Heart right ventricle (tissue), 16 donors: ENCODE results near the gene DIP2C. TPM values are rescaled to one million over a fixed set of nuclear protein-coding genes. Genes with fewer than 3 reads are reported as not detected.

ENCODE experiments used
- ATAC-seq, 8 donors: fragments of 200-7000 bp; cut with Tn5 transposase; one replicate each; pipeline ENCODE4 v1.9.1; 2020; ENCODE audit warnings: mild to moderate bottlenecking in 8 of 8, moderate library complexity in 8 of 8, moderate number of reproducible peaks in 1 of 8
- DNase-seq, 2 donors: peaks; one replicate each; pipeline ENCODE4 v3.0.0-alpha.2; 2020
- H3K27ac ChIP-seq, 10 donors: fragments of 200-600 bp; sonication (generic) in 2 of 10; one replicate each; pipeline versions ENCODE4 v1.5.0 to v1.8.0; 2020 to 2022; ENCODE audit warnings: mild to moderate bottlenecking in 3 of 10
- H3K27me3 ChIP-seq, 7 donors: fragments of 200-600 bp; one replicate each; pipeline ENCODE4 v1.8.0; 2021 to 2022; ENCODE audit warnings: mild to moderate bottlenecking in 2 of 7
- H3K36me3 ChIP-seq, 9 donors: fragments of 200-600 bp; sonication (generic) in 1 of 9; one replicate each; pipeline versions ENCODE4 v1.5.0 to v1.8.0; 2020 to 2022; ENCODE audit warnings: mild to moderate bottlenecking in 2 of 9
- H3K4me1 ChIP-seq, 9 donors: fragments of 200-600 bp; sonication (generic) in 1 of 9; one replicate each; pipeline versions ENCODE4 v1.5.0 to v1.8.0; 2020 to 2022; ENCODE audit warnings: mild to moderate bottlenecking in 4 of 9
- H3K4me3 ChIP-seq, 10 donors: fragments of 200-600 bp; sonication (generic) in 2 of 10; one replicate each; pipeline versions ENCODE4 v1.5.0 to v1.8.0; 2020 to 2022; ENCODE audit warnings: mild to moderate bottlenecking in 7 of 10, moderate library complexity in 2 of 10
- H3K9me3 ChIP-seq, 11 donors: fragments of 200-600 bp in 10 of 11; sonication (generic) in 2 of 11; one replicate each; pipeline versions ENCODE4 v1.5.0 to v1.8.0; 2013 to 2022; ENCODE audit warnings: mild to moderate bottlenecking in 2 of 11, control low read depth in 1 of 11, moderate library complexity in 1 of 11
- WGBS, 2 donors: extraction: QIAGEN DNeasy Blood & Tissue Kit; methylation state at CpG; one replicate each; pipeline ENCODE4 v1.1.7; 2013; ENCODE audit warnings: inconsistent platforms in 1 of 2; 5-methylcytosine and 5-hydroxymethylcytosine counted together
- intact Hi-C, 10 donors: fragments of 100-400 bp; cut with DNase I; formaldehyde crosslinking; loops; one replicate each; pipeline versions ENCODE4 v1.11.1 to v1.14.2; 2022
- polyA plus RNA-seq, 2 donors: library from polyadenylated mRNA; stranded (reverse); fragments of 200-250 nt; gene quantifications; one replicate each; pipeline ENCODE4 v1.2.3, GENCODE V29; 2013
- total RNA-seq, 10 donors: library from RNA; stranded (reverse); fragmentation: NEBNext Ultra II Directional in 3 of 10; extraction: Animal tissue kit (Norgen Biotek cat#: 25700) in 3 of 10; gene quantifications; one replicate each; pipeline versions ENCODE4 v1.2.1 to v1.2.4, GENCODE V29; 2021 to 2023
- TF ChIP-seq, protein P1 (sequence below), 9 donors: fragments of 200-600 bp; sonication (generic) in 2 of 9; IDR thresholded peaks; one replicate each; pipeline versions ENCODE4 v1.5.0 to v1.8.0; 2021 to 2022; ENCODE audit warnings: antibody characterized with exemption in 9 of 9, mild to moderate bottlenecking in 5 of 9, moderate library complexity in 1 of 9
- donor health status: Arrhythmogenic right ventricular cardiomyopathy.
- donor health status: ischemic (EF 13 %, LVEDD 7.1; RV severe dilation, severe dysfunction).
- donor health status: healthy with polysubstance abuse.
- donor health status: DM: no; HTN: yes; CAD: no.
- donor health status: DM: no; HTN: no; CAD: no.
- donor health status: ischemic (EF 25% LVEDD 6.9; RV normal size, moderate dysfunction).
- donor health status: ischemic (EF 25% LVEDD 5.7; RV mildly dilated, moderate dysfunction).
- donor health status: healthy.
- donor health status: DM: yes; HTN: yes; CAD: no.
- donor health status: Ischemic cardiomyopathy.
- donor health status: ischemic (EF 35%, LVEDD 5.7; RV mildly dilated, moderate dysfunction).
- donor health status: nonischemic (EF 11% LVEDD 7.7; RV severe dilation, severe dysfunction).
- donor health status: DM: yes; HTN: yes; CAD: no.
- donor health status: PGD.
- donor health status: ischemic (EF 29% LVEDD 5.4; RV normal size, mild dysfunction).
- donor health status: nonischemic (EF 23%, LVEDD 6.1; RV moderate dilation, normal function).

The DIP2C gene
- total and polyA plus RNA-seq, 12 donors, result 7.1 to 48.2 (median 33.7) TPM

DNA sequence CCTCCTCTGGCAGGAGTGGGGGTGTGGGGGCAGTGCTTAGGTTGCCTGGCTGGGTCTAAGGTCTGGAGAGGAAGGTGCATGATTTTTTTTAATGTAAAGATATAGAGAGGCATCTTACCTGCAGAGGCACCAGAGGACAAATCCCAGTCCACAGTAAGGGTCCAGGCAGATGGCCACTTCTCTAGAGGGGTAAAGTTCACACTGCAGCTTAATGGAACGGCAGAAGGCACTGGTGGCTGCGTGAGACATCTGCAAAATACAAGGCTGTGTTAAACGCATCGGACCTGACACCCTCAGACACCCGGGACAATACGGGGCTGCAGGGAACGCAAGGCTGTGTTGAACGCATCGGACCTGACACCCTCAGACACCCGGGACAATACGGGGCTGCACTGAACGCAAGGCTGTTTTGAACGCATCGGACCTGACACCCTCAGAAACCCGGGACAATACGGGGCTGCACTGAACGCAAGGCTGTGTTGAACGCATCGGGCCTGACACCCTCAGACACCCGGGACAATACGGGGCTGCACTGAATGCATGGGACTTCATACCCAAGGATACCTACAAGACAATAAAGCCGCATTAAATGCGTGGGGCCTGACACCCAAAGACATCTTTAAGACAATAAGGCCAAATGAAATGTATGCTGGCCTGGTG lies 348.3 kb downstream of the DIP2C start:
- DNase-seq (no peak), ATAC-seq (no peak)
- intact Hi-C loops, result no loop called here
- Histone ChIP-seq H3K27ac (no peak overlapping the region), H3K36me3 (peaks cover 0 to 77% (median 21%) of the 10 kb centered on the region in 9 donors), H3K4me3 (no peak overlapping the region), H3K9me3 (no peaks in the 10 kb centered on the region), H3K4me1 (no peaks in the 10 kb centered on the region), H3K27me3 (no peaks in the 10 kb centered on the region)
- 95 to 97% methylated on average over 23 of the region's 23 CpGs for WGBS, 2 donors
- TF ChIP-seq, protein P1, sequence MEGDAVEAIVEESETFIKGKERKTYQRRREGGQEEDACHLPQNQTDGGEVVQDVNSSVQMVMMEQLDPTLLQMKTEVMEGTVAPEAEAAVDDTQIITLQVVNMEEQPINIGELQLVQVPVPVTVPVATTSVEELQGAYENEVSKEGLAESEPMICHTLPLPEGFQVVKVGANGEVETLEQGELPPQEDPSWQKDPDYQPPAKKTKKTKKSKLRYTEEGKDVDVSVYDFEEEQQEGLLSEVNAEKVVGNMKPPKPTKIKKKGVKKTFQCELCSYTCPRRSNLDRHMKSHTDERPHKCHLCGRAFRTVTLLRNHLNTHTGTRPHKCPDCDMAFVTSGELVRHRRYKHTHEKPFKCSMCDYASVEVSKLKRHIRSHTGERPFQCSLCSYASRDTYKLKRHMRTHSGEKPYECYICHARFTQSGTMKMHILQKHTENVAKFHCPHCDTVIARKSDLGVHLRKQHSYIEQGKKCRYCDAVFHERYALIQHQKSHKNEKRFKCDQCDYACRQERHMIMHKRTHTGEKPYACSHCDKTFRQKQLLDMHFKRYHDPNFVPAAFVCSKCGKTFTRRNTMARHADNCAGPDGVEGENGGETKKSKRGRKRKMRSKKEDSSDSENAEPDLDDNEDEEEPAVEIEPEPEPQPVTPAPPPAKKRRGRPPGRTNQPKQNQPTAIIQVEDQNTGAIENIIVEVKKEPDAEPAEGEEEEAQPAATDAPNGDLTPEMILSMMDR (IDR thresholded peaks at IDR 0.05), result no peak

DNA sequence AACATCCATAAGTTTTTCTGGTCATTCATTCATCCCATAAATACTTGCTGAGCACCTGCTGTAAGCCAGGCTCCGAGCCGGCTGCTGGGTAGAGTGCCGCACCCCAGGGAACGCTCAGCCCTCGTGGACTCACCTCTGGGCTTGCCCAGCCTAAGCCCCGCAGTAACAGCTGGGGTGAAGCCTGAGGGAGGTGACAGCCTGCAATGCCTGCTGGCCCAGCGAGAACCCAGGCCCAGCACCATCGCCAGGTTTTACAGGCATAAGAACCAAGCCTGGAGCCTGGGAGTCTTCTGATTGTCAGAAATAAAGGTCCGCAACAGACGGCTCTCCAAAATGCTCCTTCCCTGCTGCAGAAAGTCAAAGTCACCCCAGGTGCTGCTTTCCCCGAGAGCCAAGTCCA lies 348.8 kb downstream of the DIP2C start:
- Histone ChIP-seq H3K27me3 (no peaks in the 10 kb centered on the region), H3K9me3 (no peaks in the 10 kb centered on the region), H3K4me3 (no peak overlapping the region), H3K36me3 (peaks cover 0 to 82% (median 21%) of the 10 kb centered on the region in 9 donors), H3K27ac (no peak overlapping the region), H3K4me1 (no peaks in the 10 kb centered on the region)
- TF ChIP-seq, protein P1 (IDR thresholded peaks at IDR 0.05), result no peak
- DNase-seq (no peak), ATAC-seq (no peak)
- 95% methylated on average over 11 of the region's 11 CpGs for WGBS, 2 donors
- intact Hi-C loops, result no loop called here

DNA sequence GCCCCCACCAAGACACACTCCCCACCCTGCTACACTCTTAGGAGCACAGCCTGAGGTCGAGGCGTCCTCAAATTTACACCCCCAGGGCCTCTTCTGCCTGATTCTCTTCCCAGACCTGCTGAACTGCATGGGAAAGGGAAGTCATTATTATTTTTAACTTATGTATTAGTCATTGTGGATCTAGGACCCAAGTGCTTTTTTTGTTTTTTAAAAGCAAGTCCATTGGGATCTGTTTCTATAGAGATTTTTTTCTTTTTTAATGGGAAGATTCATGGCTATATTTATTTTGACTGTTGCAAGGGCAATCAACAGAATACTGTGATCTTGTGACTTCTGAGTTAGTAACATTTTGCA lies 350.5 kb downstream of the DIP2C start:
- H3K36me3 ChIP-seq, result peaks cover 0 to 77% (median 14%) of the 10 kb centered on the region in 9 donors
- intact Hi-C loops, result no loop called here
- H3K4me3 ChIP-seq, result no peak overlapping the region
- ATAC-seq (no peak), DNase-seq (no peak)
- 76 to 84% methylated on average over 2 of the region's 2 CpGs for WGBS, 2 donors
- H3K27ac ChIP-seq, result no peak overlapping the region
- TF ChIP-seq, protein P1 (IDR thresholded peaks at IDR 0.05), result no peak
- H3K4me1 ChIP-seq, result no peaks in the 10 kb centered on the region
- no peaks in the 10 kb centered on the region for H3K27me3 ChIP-seq
- H3K9me3 ChIP-seq, result no peaks in the 10 kb centered on the region

DNA sequence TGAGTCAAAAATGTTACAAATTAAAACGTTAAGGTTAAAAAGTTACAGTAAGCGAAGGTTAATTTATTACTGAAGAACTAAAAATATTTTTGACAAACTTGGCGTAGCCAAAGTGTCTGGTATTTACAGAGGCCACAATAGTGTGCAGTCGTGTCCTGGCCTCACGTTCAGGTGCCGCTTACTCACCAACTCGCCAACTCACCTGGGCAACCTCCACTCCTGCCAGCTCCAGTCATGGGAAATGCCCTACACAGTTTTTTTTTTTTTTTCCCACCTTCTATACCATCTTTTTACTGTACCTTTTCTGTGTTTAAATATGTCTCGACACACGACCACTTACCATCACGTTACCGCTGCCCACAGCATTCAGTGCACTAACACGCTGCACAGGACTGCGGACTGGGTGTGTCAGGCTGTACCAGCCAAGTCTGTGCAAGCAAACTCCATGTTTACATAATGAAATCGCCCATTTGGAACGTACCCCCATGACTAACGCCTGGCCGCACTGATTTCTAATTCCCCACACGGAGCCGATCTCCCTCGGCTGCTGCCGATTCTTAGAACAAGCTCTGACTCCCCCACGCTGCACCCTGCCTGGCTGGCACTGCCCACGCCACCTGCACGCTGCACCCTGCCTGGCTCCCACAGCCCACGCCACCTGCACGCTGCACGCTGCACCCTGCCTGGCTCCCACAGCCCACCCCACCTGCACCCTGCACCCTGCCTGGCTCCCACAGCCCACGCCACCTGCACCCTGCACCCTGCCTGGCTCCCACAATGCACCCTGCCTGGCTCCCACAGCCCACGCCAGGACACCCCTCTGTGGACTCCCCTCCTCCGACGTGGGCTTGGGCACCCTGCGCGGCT lies 351.1 kb downstream of the DIP2C start:
- H3K9me3 ChIP-seq, result no peaks in the 10 kb centered on the region
- ATAC-seq (peak in 1 of 8 donors; percentile 18), DNase-seq (no peak)
- intact Hi-C loops, result no loop called here
- H3K27me3 ChIP-seq, result no peaks in the 10 kb centered on the region
- 84 to 89% methylated on average over 33 of the region's 33 CpGs for WGBS, 2 donors
- TF ChIP-seq, protein P1 (IDR thresholded peaks at IDR 0.05), result no peak
- no peak overlapping the region for H3K4me3 ChIP-seq
- no peak overlapping the region for H3K27ac ChIP-seq
- H3K36me3 ChIP-seq, result peaks cover 0 to 74% (median 14%) of the 10 kb centered on the region in 9 donors
- peaks cover 0 to under 1% (median 0%) of the 10 kb centered on the region in 9 donors for H3K4me1 ChIP-seq
